SK-N-SH (cell line): ENCODE data around the gene CATSPERB. TPM values are rescaled to one million over a fixed set of nuclear protein-coding genes. Genes with fewer than 3 reads are reported as not detected.
"Not testable (repeated sequence)": the region's sequence is repeated elsewhere in the genome, so short reads cannot be mapped to it uniquely, and the experiment has no call there.

ENCODE experiments used
- CTCF ChIA-PET: fragments of 300-600, 350-600 bp; formaldehyde crosslinking; extraction: SDS; loops from one replicate; lab custom pipeline; 2021; lab: Yijun Ruan, JAX
- POLR2A ChIA-PET: fragments of 350-600 bp; sonication (Branson Sonifier 250); formaldehyde crosslinking; extraction: SDS; loops from one replicate; lab custom pipeline; 2020; ENCODE audit warnings: antibody characterized with exemption, inconsistent platforms; lab: Yijun Ruan, JAX
- DNase-seq: peaks from one replicate; pipeline ENCODE4 v3.0.0; 2012
- H2AFZ ChIP-seq: fragments of 200-600 bp; sonication (generic); 2 replicates; pipeline ENCODE4 v1.8.1; 2016; ENCODE audit warnings: antibody characterized with exemption, mild to moderate bottlenecking, low read depth
- H3F3A ChIP-seq: fragments of 200-600 bp; sonication (generic); replicated peaks from 2 replicates; pipeline ENCODE3; 2016; ENCODE audit warnings: antibody characterized with exemption, mild to moderate bottlenecking; ENCODE audit not compliant: insufficient read depth
- H3K27ac ChIP-seq, 2 experiments: fragments of 200-500 bp in 1 of 2; fragments of 200-600 bp in 1 of 2; sonication (Bioruptor generic) in 1 of 2; sonication (generic), shearing (Covaris generic) in 1 of 2; 2 replicates each; pipeline versions ENCODE4 v1.5.1 to v1.6.1; 2014 to 2016; ENCODE audit warnings: low read depth in 2 of 2, inconsistent platforms in 1 of 2, low read length in 1 of 2, mild to moderate bottlenecking in 1 of 2, mixed read lengths in 1 of 2
- H3K27me3 ChIP-seq: fragments of 200-600 bp; sonication (generic), shearing (Covaris generic); 2 replicates; pipeline ENCODE4 v1.6.1; 2016; ENCODE audit warnings: mixed run types; ENCODE audit not compliant: insufficient read depth
- H3K36me3 ChIP-seq, 2 experiments: fragments of 200-500 bp in 1 of 2; fragments of 200-600 bp in 1 of 2; sonication (Bioruptor generic) in 1 of 2; sonication (generic) in 1 of 2; replicated peaks in 1 of 2; 2 replicates each; pipeline versions ENCODE3 to v1.5.1; 2014 to 2016; ENCODE audit warnings: low read length in 1 of 2, mild to moderate bottlenecking in 1 of 2; ENCODE audit not compliant: insufficient read depth in 2 of 2, control insufficient read depth in 1 of 2
- H3K4me1 ChIP-seq, 2 experiments: fragments of 200-500 bp in 1 of 2; fragments of 200-600 bp in 1 of 2; sonication (Bioruptor generic) in 1 of 2; sonication (generic), shearing (Covaris generic) in 1 of 2; 2 replicates each; pipeline versions ENCODE4 v1.5.1 to v1.6.1; 2014 to 2016; ENCODE audit warnings: low read depth in 1 of 2, low read length in 1 of 2, mixed run types in 1 of 2; ENCODE audit not compliant: insufficient read depth in 2 of 2, control insufficient read depth in 1 of 2
- H3K4me2 ChIP-seq: fragments of 200-600 bp; sonication (generic), shearing (Covaris generic); 2 replicates; pipeline ENCODE4 v1.6.1; 2017; ENCODE audit warnings: mixed run types
- H3K4me3 ChIP-seq, 2 experiments: fragments of 200-500 bp in 1 of 2; fragments of 200-600 bp in 1 of 2; sonication (Bioruptor generic) in 1 of 2; sonication (generic), shearing (Covaris generic) in 1 of 2; 2 replicates each; pipeline versions ENCODE4 v1.5.1 to v1.8.1; 2014 to 2016; ENCODE audit warnings: low read depth in 2 of 2, inconsistent platforms in 1 of 2, low read length in 1 of 2, mild to moderate bottlenecking in 1 of 2, mixed read lengths in 1 of 2, moderate library complexity in 1 of 2
- H3K79me2 ChIP-seq: fragments of 200-600 bp; sonication (generic); 2 replicates; pipeline ENCODE4 v1.8.1; 2017; ENCODE audit warnings: mild to moderate bottlenecking; ENCODE audit not compliant: insufficient read depth
- H3K9ac ChIP-seq: fragments of 200-600 bp; sonication (generic); 2 replicates; pipeline ENCODE4 v1.6.1; 2017; ENCODE audit warnings: mixed run types
- H3K9me2 ChIP-seq: fragments of 200-600 bp; sonication (generic); 2 replicates; pipeline ENCODE4 v1.6.1; 2017; ENCODE audit warnings: mixed run types
- H3K9me3 ChIP-seq: fragments of 200-600 bp; sonication (generic); 2 replicates; pipeline ENCODE4 v1.6.1; 2017; ENCODE audit warnings: mixed run types, mild to moderate bottlenecking, moderate library complexity
- H4K20me1 ChIP-seq: fragments of 200-600 bp; sonication (generic); 2 replicates; pipeline ENCODE4 v1.6.1; 2017; ENCODE audit warnings: mild to moderate bottlenecking, mixed run types; ENCODE audit not compliant: insufficient read depth
- CHD2 ChIP-seq: fragments of 150-350 bp; IDR thresholded peaks from 2 replicates; pipeline ENCODE4 v1.6.1; 2018; ENCODE audit warnings: low read length; ENCODE audit not compliant: partially characterized antibody
- ELF1 ChIP-seq: IDR thresholded peaks from 2 replicates; pipeline ENCODE4 v1.4.0; 2012
- EP300 ChIP-seq, 2 experiments: IDR thresholded peaks; 2 replicates each; pipeline versions ENCODE4 v1.4.0 to v1.6.1; 2012; ENCODE audit warnings: borderline replicate concordance in 1 of 2, low read depth in 1 of 2, low read length in 1 of 2
- EZH2phosphoT487 ChIP-seq: fragments of 200-600 bp; sonication (generic); IDR thresholded peaks from 2 replicates; pipeline ENCODE4 v1.6.1; 2017; ENCODE audit warnings: low read depth, mixed run types, mild to moderate bottlenecking, antibody characterized with exemption, moderate library complexity, borderline replicate concordance
- FOSL2 ChIP-seq: IDR thresholded peaks from 2 replicates; pipeline ENCODE4 v1.4.0; 2012; ENCODE audit warnings: low read depth, mild to moderate bottlenecking, moderate library complexity, borderline replicate concordance
- FOXJ3 ChIP-seq: sonication (generic); formaldehyde crosslinking; IDR thresholded peaks from 2 replicates; pipeline ENCODE4 v1.5.1; 2020; ENCODE audit warnings: mild to moderate bottlenecking, missing genetic modification reagents
- GATA2 ChIP-seq: sonication (generic); formaldehyde crosslinking; IDR thresholded peaks from 2 replicates; pipeline ENCODE4 v1.5.0; 2020; ENCODE audit warnings: mild to moderate bottlenecking, missing genetic modification reagents
- POLR2AphosphoS5 ChIP-seq: IDR thresholded peaks from 2 replicates; pipeline ENCODE4 v1.6.1; 2012; ENCODE audit warnings: low read depth, low read length
- RAD21 ChIP-seq: IDR thresholded peaks from 2 replicates; pipeline ENCODE4 v1.6.1; 2012; ENCODE audit warnings: mild to moderate bottlenecking, low read length
- SIN3A ChIP-seq: IDR thresholded peaks from 2 replicates; pipeline ENCODE4 v1.6.1; 2012; ENCODE audit warnings: low read depth, mild to moderate bottlenecking, low read length, moderate library complexity, borderline replicate concordance
- TCF12 ChIP-seq: IDR thresholded peaks from 2 replicates; pipeline ENCODE4 v1.4.0; 2012
- WGBS: methylation state at CpG from one replicate; pipeline ENCODE4 v1.1.6; 2017; ENCODE audit warnings: low lambda C conversion rate; 5-methylcytosine and 5-hydroxymethylcytosine counted together
- polyA plus RNA-seq, 3 experiments: library from polyadenylated mRNA; depleted of rRNA; stranded (reverse); fragments of >200 nt; gene quantifications; 2 replicates each; pipeline ENCODE4 v1.2.3, GENCODE V29; 2012
- TF ChIP-seq, protein P1 (sequence below): IDR thresholded peaks from 2 replicates; pipeline ENCODE4 v1.4.0; 2012; ENCODE audit warnings: low read depth, borderline replicate concordance
- TF ChIP-seq, protein P2 (sequence below): IDR thresholded peaks from 2 replicates; pipeline ENCODE4 v1.4.0; 2012; ENCODE audit warnings: low read depth, borderline replicate concordance

The CATSPERB gene
- polyA plus RNA-seq, 1 of the 3 experiments (the other 2 are of a cell fraction) = 0.08 TPM

DNA sequence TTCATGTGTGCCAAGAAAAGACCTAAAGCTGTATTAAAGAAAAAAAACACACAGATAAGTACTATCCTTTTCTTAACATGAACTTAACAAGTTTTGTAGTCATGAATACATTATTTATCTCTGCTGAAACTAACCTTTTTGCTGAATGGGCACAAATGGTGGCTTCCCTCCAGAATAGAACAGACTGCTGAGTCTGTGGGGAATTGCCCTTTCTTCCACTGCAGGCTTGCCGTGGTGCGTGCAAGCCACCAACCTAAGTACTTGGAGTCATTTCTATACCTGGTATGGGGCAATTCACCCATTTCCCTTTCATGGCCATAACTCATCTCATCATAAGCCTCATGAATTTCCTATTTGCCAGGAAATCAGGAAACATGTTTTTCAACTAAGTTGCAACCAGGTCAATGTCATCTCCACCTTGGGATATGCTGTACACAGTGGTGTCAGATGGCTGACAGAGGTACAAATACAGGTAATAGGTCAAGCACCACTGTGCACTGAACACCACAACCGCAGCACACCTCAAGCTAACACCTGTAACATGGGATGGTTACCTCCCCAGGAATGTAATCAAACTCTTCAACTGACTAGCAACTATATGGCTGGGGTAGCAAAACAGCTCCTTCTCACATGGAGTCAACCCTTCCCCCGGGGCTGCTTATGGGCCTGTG is 49.9 kb downstream of the CATSPERB start (continued):
- TF ChIP-seq, protein P1, sequence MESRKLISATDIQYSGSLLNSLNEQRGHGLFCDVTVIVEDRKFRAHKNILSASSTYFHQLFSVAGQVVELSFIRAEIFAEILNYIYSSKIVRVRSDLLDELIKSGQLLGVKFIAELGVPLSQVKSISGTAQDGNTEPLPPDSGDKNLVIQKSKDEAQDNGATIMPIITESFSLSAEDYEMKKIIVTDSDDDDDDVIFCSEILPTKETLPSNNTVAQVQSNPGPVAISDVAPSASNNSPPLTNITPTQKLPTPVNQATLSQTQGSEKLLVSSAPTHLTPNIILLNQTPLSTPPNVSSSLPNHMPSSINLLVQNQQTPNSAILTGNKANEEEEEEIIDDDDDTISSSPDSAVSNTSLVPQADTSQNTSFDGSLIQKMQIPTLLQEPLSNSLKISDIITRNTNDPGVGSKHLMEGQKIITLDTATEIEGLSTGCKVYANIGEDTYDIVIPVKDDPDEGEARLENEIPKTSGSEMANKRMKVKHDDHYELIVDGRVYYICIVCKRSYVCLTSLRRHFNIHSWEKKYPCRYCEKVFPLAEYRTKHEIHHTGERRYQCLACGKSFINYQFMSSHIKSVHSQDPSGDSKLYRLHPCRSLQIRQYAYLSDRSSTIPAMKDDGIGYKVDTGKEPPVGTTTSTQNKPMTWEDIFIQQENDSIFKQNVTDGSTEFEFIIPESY = no peak
- TF ChIP-seq POLR2AphosphoS5 = no peak

DNA sequence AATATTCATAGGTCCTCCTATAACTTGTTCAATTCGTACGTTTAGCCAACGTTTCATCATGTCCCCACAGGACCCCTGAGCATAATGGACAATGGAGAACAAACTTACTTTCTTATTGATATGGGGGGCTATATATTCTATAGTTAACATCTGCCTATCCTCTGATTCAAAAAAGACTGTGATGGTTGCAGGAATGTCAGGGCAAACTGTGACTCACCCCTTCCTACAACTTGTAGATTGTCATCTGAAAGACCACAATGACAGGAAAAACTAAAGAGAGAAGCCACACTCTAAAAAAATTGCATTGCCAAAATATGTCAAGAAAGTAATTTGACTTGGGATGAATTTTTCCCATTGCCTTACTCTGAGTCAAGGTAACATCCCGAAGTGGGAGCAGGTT is 50.8 kb downstream of the CATSPERB start:
- ChIA-PET CTCF (no interaction called here), POLR2A (no interaction called here)
- Histone ChIP-seq H3K4me1 (no peaks in the 10 kb centered on the region), H3K79me2 (no peaks in the 10 kb centered on the region), H3K9me3 (no peaks in the 10 kb centered on the region; the same call in 1 of the 2 replicates), H3K36me3 (no peaks in the 10 kb centered on the region), H3K9ac (no peak overlapping the region), H3F3A (no peaks in the 10 kb centered on the region), H3K27me3 (no peaks in the 10 kb centered on the region), H3K27ac (no peak overlapping the region), H3K4me2 (no peak overlapping the region), H3K9me2 (no peaks in the 10 kb centered on the region), H3K4me3 (no peak overlapping the region), H4K20me1 (no peaks in the 10 kb centered on the region), H2AFZ (no peak overlapping the region)
- 1% methylated on average over 4 of the region's 4 CpGs for WGBS
- TF ChIP-seq ELF1 = no peak
- no peak for TF ChIP-seq EZH2phosphoT487
- TF ChIP-seq FOXJ3 (CRISPR knock-in tag) = no peak
- TF ChIP-seq FOSL2 = no peak
- TF ChIP-seq, protein P2, sequence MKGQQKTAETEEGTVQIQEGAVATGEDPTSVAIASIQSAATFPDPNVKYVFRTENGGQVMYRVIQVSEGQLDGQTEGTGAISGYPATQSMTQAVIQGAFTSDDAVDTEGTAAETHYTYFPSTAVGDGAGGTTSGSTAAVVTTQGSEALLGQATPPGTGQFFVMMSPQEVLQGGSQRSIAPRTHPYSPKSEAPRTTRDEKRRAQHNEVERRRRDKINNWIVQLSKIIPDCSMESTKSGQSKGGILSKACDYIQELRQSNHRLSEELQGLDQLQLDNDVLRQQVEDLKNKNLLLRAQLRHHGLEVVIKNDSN = no peak
- TF ChIP-seq CHD2 = no peak
- DNase-seq = no peak

DNA sequence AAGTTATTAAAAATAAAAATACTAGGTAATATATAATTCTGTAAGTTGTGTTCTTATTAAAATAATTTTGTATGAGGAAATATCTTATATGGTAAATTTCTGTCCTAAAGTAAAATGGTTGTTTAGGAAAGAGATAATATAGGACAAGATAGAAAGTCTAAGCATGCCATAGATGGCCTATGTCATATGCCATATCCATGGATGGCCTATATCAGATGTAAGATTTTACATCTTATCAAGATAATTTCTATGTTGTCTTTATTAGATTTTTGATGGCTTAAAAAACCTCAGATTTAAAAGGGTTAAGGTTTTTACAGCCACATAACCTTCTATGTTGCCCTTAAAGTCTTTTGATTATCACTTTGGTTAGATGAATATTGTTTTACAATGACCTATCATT is 52.6 kb downstream of the CATSPERB start:
- no peaks in the 10 kb centered on the region; the same call in 1 of the 2 replicates for H3K9me3 ChIP-seq
- no peaks in the 10 kb centered on the region for H3K4me1 ChIP-seq
- no peaks in the 10 kb centered on the region for H3K79me2 ChIP-seq
- H3K9me2 ChIP-seq = no peaks in the 10 kb centered on the region
- no peak overlapping the region for H3K9ac ChIP-seq
- H3K4me3 ChIP-seq = no peak overlapping the region
- no peak overlapping the region for H3K4me2 ChIP-seq
- CTCF ChIA-PET = no interaction called here
- H3K27ac ChIP-seq = no peak overlapping the region
- TF ChIP-seq GATA2 (no peak), TCF12 (no peak), RAD21 (no peak), SIN3A (no peak), EZH2phosphoT487 (no peak), EP300 (IDR thresholded peaks at IDR 0.05; ENCODE audit: borderline replicate concordance in 1 of 2, low read depth in 1 of 2, low read length in 1 of 2) (no peak), POLR2AphosphoS5 (no peak)
- no peaks in the 10 kb centered on the region for H3K27me3 ChIP-seq
- no peaks in the 10 kb centered on the region for H4K20me1 ChIP-seq
- no peaks in the 10 kb centered on the region for H3K36me3 ChIP-seq
- POLR2A ChIA-PET = no interaction called here
- no peaks in the 10 kb centered on the region for H3F3A ChIP-seq
- H2AFZ ChIP-seq = no peak overlapping the region
- no peak for DNase-seq

DNA sequence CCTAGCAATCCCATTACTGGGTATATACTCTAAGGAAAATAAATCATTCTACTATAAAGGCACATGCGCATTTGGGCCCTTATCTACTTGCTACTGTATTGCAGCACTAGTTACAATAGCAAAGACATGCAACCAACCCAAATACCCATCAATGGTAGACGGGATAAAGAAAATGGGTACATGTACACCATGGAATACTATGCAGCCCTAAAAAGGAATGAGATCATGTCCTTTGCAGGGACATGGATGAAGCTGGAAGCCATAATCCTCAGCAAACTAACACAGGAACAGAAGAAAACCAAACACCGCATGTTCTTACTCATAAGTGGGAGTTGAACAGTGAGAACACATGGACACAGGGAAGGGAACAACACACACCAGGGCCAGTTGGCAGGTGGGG is 54.2 kb downstream of the CATSPERB start:
- H3K9me3 ChIP-seq, H3K4me2 ChIP-seq, DNase-seq, CTCF ChIA-PET, H3K9me2 ChIP-seq, H3K9ac ChIP-seq, H2AFZ ChIP-seq, H3K36me3 ChIP-seq, H3K27me3 ChIP-seq, H4K20me1 ChIP-seq, H3F3A ChIP-seq, H3K4me3 ChIP-seq, H3K79me2 ChIP-seq, H3K27ac ChIP-seq, POLR2A ChIA-PET, H3K4me1 ChIP-seq: not testable (repeated sequence)
- WGBS = 33% methylated on average over 3 of the region's 3 CpGs
